ENCODE results near the gene MT1M. TPM values are rescaled to one million over a fixed set of nuclear protein-coding genes. Genes with fewer than 3 reads are reported as not detected.
"Not testable (repeated sequence)": the region's sequence is repeated elsewhere in the genome, so short reads cannot be mapped to it uniquely, and the experiment has no call there.

MT1M gene
- total RNA-seq, 1 donor = not detected

DNA sequence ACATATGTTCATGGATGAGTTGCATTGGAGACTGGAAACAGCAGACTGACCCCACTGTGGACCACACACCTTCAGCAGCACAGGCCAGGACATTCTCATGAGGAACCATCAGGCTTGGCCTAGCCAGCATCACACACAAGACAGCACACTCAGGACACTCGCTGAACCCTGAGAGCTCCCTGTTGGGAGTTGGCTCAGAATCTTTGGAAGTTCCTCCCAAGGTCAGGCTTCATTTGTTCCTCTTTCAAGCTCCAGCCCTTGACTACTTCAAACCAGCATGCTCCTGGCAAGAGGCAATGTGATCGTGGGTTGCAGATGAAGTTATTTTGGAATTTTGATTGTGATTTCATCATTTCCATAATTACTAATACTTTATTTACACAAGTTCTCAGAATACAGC, 39.2 kb downstream of the MT1M start:
- not testable (repeated sequence) for DNase-seq (ENCODE audit: low read depth in 2 of 3, low spot score in 2 of 3)

DNA sequence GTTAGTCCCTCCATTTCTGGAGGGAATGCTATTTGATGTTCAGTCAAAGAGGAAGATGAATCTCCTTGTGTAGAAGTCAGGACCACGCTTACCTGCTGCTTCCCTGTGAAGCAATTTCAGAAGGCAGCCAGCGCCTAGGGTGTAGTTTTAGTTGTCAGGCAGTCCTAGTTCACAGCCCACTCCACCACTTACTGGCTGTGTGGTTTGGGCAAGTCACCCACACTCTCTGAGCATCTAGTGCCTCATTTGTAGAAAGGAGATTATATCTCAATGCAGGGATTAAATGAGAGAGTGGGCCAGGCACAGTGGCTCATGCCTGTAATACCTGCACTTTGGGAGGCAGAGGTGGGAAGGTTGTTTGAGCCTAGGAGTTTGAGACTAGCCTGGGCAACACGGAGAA, 39.7 kb downstream of the MT1M start:
- DNase-seq (ENCODE audit: low read depth in 2 of 3, low spot score in 2 of 3) = not testable (repeated sequence)

DNA sequence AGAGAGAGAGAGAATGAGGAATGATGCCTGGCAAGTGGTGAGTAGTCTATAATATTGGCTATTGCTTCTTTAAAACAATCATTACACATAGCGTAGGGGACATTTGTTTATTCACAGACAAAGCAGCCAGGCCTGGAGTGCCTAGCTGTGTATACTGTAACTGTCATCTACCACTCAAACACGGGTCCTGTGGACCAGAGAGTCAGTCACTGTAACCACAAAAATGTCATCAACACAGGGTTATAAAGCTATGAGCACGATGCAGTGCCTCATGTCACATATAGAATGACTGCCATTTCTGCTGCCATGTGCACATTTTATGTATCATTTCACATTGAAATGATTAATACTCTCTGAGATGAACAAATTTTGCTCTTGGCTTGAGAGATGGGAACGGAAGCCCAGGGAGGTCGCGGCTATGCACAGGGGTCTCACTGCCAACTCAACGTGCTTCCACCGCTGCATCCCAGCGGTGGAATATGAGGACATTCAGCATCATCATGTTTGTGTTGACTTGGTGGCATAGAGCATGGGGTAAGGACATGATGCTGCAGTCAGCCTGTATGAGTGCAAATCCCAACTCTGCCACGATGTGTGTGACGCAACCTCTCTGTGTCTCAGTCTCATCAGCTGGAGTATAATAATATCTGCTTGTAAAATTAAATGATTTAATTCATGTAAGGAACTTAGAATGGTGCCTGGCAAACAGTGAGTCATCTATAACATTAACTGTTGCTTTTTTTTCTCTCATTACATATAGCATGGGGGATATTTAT, 40.5 kb downstream of the MT1M start:
- DNase-seq (ENCODE audit: low read depth in 2 of 3, low spot score in 2 of 3) = no peak

DNA sequence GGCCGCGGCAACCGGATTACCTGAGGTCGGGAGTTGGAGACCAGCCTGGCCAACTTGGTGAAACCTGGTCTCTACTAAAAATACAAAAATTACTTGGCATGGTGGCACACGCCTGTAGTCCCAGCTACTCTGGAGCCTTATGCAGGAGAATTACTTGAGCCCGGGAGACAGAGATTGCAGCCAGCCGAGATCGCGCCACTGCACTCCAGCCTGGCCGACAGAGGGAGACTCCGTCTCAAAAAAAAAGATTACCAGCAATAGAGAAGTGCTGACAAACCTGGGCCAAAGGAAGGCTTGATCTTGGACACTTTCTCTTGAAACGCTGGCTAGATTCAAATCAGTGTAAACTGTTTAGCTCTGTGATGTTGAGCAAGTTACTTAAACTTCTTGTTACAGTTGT, 41.5 kb downstream of the MT1M start:
- peak in 1 of 3 donors; percentile 73 for DNase-seq (ENCODE audit: low read depth in 2 of 3, low spot score in 2 of 3)

DNA sequence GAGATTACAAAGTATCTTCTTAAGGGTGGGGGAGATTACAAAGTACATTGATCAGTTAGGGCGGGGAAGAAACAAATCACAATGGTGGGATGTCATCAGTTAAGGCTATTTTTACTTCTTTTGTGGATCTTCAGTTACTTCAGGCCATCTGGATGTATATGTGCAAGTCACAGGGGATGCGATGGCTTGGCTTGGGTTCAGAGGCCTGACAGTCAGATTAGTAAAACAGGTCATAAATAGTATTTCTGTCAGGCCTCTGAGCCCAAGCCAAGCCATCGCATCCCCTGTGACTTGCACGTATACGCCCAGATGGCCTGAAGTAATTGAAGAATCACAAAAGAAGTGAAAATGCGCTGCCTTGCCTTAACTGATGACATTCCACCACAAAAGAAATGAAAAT, 42.1 kb downstream of the MT1M start:
- DNase-seq (ENCODE audit: low read depth in 2 of 3, low spot score in 2 of 3) = not testable (repeated sequence)

DNA sequence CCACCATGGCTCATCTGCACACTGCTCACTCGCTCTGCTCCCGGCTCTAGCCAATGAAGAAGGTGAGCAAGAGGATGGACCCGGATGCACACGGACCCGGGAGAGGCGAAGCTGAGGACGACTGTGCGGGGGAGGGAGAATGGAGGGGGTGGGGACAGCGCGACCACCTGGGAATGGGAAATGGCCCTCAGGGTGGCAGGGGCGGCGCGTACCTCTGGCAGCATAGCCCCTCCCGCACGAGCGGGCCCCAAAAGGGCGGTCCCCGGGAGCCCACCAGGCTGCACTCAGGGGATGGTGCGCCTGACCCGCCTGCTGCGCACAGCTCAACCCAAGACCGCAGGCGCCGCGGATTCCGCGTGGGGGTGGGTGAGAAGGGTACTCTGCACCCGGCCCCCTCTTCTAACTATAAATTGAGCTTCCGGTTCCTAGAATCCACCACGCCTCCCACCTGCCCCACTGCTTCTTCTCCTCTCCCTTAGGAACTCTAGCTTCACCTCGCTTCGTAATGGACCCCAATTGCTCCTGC, 43.3 kb downstream of the MT1M start:
- DNase-seq (ENCODE audit: low read depth in 2 of 3, low spot score in 2 of 3) = peak in 1 of 3 donors; percentile 37

DNA sequence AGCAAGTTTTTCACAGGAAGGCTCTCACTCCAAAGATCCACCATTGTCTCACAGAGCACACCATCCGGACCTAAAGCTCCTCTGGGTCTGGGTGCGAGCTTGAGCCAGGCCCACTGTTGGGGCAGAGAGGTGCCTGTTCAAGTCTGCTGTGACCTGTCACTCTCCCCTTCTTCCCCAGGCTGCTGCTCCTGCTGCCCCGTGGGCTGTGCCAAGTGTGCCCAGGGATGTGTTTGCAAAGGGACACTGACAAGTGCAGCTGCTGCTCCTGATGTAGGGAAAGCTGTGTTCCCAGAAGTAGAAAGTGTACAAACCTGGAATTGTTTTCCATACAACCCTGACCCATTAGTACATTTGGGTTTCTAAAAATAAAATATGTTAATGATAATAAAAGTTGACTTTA, 45.0 kb downstream of the MT1M start:
- no peak for DNase-seq (ENCODE audit: low read depth in 2 of 3, low spot score in 2 of 3)

DNA sequence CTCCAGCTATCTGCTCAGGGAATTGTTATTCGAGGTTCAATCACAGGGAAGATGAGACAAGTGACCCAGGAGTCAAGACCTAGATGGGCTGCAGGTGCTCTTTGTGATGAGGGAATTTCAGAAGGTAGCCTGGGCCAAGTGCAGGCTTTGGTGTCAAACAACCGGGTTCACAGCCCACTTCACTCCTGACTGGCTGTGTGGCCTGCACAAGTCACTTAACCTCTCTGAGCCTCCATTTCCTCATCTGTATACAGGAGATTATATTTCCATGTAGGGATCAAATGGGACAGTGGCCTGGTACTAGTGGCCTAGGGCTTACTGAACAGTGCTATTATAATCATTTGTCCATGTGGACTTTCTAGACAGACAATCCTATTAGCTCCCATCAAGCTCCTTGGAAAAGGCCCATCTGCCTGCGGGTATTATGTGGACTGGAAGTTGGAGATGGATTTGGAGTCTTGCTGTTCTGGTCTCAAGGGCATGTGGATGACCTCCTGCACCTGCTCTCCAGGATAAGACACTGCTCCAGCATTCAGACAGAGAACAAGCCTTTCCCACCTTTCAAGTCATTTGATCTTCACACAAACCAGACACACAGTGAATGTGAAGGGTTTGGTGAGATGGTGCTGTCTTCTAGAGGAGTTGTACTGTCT, 46.7 kb downstream of the MT1M start:
- no peak for DNase-seq (ENCODE audit: low read depth in 2 of 3, low spot score in 2 of 3)

DNA sequence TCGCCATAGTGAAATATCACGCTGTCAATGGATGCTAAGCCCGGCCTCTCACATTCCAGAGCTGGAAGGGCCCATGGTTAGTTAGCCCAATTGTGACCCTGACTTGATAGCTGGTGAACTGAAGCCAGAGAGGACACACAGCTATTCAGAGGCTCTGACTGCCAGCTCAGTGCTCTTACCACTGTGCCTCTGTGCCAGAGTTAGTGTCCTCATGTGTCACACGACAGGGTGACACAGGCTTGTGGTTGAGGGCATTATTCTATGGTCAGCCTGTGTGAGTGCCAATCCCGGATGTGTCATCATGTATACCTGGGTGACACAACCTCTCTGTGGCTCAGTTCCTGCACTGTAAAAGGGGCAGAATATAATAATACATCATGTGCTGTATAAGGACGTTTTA, 47.4 kb downstream of the MT1M start:
- no peak for DNase-seq (ENCODE audit: low read depth in 2 of 3, low spot score in 2 of 3)

DNA sequence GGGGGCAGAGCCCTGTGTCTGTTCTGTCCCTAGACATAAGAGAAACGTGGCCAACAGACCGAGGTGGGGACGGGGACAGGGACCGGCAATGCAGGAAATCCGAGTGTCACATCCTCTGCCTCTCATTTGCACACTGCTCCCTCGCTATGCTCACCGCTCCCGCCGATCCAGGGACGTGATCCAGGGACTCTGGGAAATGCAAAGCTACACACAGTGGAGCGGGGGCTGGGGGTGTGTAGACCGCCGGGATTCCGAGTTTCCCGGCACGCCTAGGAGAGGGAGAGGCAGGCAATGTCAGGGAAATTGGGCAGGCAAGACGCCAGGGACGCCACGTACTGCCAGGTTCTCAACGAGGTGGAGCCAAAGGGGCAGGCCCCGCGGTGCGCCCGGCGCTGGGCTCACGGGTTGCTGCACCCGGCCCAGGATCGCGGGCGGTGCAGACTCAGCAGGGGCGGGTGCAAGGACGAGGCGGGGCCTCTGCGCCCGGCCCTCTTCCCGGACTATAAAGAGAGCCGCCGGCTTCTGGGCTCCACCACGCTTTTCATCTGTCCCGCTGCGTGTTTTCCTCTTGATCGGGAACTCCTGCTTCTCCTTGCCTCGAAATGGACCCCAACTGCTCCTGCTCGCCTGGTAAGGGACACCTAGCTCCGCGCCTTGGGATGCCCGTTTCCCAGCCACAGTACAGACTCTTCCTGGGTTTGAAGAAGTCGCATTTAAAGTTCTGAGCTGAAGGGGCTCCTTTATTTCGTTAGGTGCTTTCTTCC, 49.7 kb downstream of the MT1M start, which contains the start of gene MT1X:
MT1X (plus strand) TSS at position 532 of the 764 bp plus-strand sequence; CDS start at position 603, 71 bp downstream.
- DNase-seq (ENCODE audit: low read depth in 2 of 3, low spot score in 2 of 3) = peak; percentile 60 to 83 (median 67)

DNA sequence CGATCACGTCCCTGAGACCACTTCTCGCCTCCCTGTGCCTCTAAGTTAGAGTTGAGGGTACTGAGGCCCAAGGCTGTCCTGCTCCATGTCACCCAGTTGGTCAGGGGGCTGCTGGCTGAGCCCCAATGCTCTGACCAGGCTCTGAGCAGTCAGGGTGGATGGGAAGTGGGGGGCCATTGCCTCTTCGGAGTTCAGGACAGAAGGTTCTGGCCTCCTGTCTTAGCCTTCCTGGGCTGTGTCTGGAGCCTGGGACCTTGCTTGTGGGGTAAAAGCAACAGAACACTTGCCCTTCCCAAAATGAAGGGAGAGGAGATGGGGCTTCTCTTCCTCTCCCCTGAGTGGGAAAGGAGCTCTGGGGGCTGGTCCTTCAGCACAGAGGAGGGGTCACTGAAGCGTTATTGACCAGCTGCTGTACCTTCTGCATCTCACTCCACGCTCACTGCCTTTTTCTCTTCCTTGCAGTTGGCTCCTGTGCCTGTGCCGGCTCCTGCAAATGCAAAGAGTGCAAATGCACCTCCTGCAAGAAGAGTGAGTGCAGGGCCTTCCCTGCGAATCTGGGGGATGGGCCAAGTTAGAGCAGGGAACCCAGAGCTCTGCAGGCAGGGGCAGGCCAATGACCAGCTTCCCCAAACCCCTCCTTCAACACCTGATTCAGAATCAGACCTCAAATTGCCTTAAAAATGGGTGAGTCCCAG, 50.4 kb downstream of the MT1M start:
- no peak for DNase-seq (ENCODE audit: low read depth in 2 of 3, low spot score in 2 of 3)

Other genes with a start within 250 kb of the MT1M start
- gene AMFR, start 207.1 kb upstream of the MT1M start, total RNA-seq = 197 TPM
- 34.5 TPM for gene NUDT21, start 181.3 kb upstream of the MT1M start, total RNA-seq
- gene OGFOD1, start 181.1 kb upstream of the MT1M start, total RNA-seq = 15.6 TPM
- gene BBS2, start 112.6 kb upstream of the MT1M start, total RNA-seq = 35.0 TPM
- gene MT4, start 67.6 kb upstream of the MT1M start, total RNA-seq = not detected
- not detected for gene MT3, start 43.1 kb upstream of the MT1M start, total RNA-seq
- gene MT2A, start 24.1 kb upstream of the MT1M start, total RNA-seq = 21.8 TPM
- gene MT1E, start 6.9 kb upstream of the MT1M start, total RNA-seq = 6.5 TPM
- gene MT1A, start 6.0 kb downstream of the MT1M start, total RNA-seq = not detected
- gene MT1B, start 19.2 kb downstream of the MT1M start, total RNA-seq = not detected
- gene MT1F, start 25.3 kb downstream of the MT1M start, total RNA-seq = 4.6 TPM
- 5.9 TPM for gene MT1G, start 35.4 kb downstream of the MT1M start, total RNA-seq
- not detected for gene MT1H, start 37.2 kb downstream of the MT1M start, total RNA-seq
- gene MT1X, start 49.8 kb downstream of the MT1M start, total RNA-seq = 54.1 TPM
- gene NUP93, start 97.5 kb downstream of the MT1M start, total RNA-seq = 59.8 TPM
- gene SLC12A3, start 232.5 kb downstream of the MT1M start, total RNA-seq = not detected